Measurements from ENCODE around the gene LY6G6C.

LY6G6C gene

GRCh38 chr6:31687321-31687720, 34.2 kb downstream of the LY6G6C start:
- Histone ChIP-seq H2AFZ (ENCODE audit: low read depth, low read length) (no peak overlapping the region), H3K18ac (ENCODE audit: low read depth in 1 of 2, low read length in 2 of 2) (no peak overlapping the region), H4K8ac (ENCODE audit: low read length) (no peak overlapping the region), H2BK12ac (ENCODE audit: low read length in 2 of 2) (no peak overlapping the region), H4K91ac (ENCODE audit: low read length) (no peak overlapping the region), H3K27ac (ENCODE audit: low read length, poor library complexity, severe bottlenecking) (no peak overlapping the region), H2BK5ac (ENCODE audit: low read depth, low read length, poor library complexity, severe bottlenecking) (no peak overlapping the region), H3K79me1 (replicated peaks; ENCODE audit: low read length, poor library complexity, severe bottlenecking) (peaks cover 3% of the 10 kb centered on the region), H2BK15ac (ENCODE audit: low read depth, poor library complexity, severe bottlenecking) (no peak overlapping the region), H3K4me3 (ENCODE audit: insufficient read depth in 1 of 2, low read depth in 1 of 2, low read length in 2 of 2) (no peak overlapping the region), H3K27me3 (ENCODE audit: control insufficient read depth in 1 of 2, insufficient read depth in 1 of 2, low read length in 2 of 2) (no peaks in the 10 kb centered on the region), H3K36me3 (ENCODE audit: control insufficient read depth in 1 of 2, insufficient read depth in 2 of 2, low read depth in 1 of 2, low read length in 2 of 2) (peaks cover 71 to 75% of the 10 kb centered on the region in 2 experiments), H3K23ac (ENCODE audit: low read length in 2 of 2) (no peak overlapping the region), H3K4me2 (ENCODE audit: low read length, poor library complexity, severe bottlenecking) (no peak overlapping the region), H3K14ac (ENCODE audit: low read length in 2 of 2) (no peak overlapping the region), H3K4ac (ENCODE audit: low read depth in 1 of 2, low read length in 2 of 2) (no peak overlapping the region), H2BK120ac (ENCODE audit: low read depth, low read length) (no peak overlapping the region), H3K9me3 (ENCODE audit: control insufficient read depth, low read length) (no peaks in the 10 kb centered on the region), H3K9ac (ENCODE audit: low read length) (no peak overlapping the region), H2AK5ac (ENCODE audit: low read length, severe bottlenecking) (no peak overlapping the region), H3K4me1 (ENCODE audit: control insufficient read depth, insufficient read depth, low read depth, low read length) (peaks cover 2% of the 10 kb centered on the region)
- 96% methylated on average over 8 of the region's 8 CpGs for WGBS
- DNase-seq: no peak

DNA sequence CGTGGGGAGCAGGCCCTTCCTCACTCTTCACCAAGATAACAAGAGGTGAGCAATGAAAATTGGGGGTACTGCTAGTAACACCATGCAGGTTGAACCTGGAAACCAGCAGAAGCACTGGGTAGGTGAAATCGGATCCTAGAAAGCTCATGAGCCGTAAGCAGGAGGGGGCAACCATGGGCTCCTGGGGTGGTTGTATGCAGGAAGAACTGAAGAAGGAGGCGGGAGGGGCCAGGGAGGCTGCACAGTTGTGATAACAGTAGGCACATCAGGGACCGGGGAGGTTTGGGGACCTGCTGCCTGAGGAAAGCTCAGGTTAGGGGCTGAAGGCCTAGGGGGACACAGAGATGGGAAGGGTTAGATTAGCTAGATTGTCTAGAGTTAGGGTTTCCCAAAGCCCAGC, 35.1 kb downstream of the LY6G6C start:
- H3K36me3 ChIP-seq (ENCODE audit: control insufficient read depth in 1 of 2, insufficient read depth in 2 of 2, low read depth in 1 of 2, low read length in 2 of 2): peaks cover 66 to 68% of the 10 kb centered on the region in 2 experiments
- H3K4me2 ChIP-seq (ENCODE audit: low read length, poor library complexity, severe bottlenecking): no peak overlapping the region
- H3K79me1 ChIP-seq (replicated peaks; ENCODE audit: low read length, poor library complexity, severe bottlenecking): peaks cover 3% of the 10 kb centered on the region
- H3K4ac ChIP-seq (ENCODE audit: low read depth in 1 of 2, low read length in 2 of 2): no peak overlapping the region
- no peak overlapping the region for H2BK12ac ChIP-seq (ENCODE audit: low read length in 2 of 2)
- H3K9me3 ChIP-seq (ENCODE audit: control insufficient read depth, low read length): no peaks in the 10 kb centered on the region
- no peak overlapping the region for H2AK5ac ChIP-seq (ENCODE audit: low read length, severe bottlenecking)
- H2BK120ac ChIP-seq (ENCODE audit: low read depth, low read length): no peak overlapping the region
- no peak overlapping the region for H3K23ac ChIP-seq (ENCODE audit: low read length in 2 of 2)
- H4K91ac ChIP-seq (ENCODE audit: low read length): no peak overlapping the region
- no peak overlapping the region for H3K18ac ChIP-seq (ENCODE audit: low read depth in 1 of 2, low read length in 2 of 2)
- H2BK15ac ChIP-seq (ENCODE audit: low read depth, poor library complexity, severe bottlenecking): no peak overlapping the region
- H2BK5ac ChIP-seq (ENCODE audit: low read depth, low read length, poor library complexity, severe bottlenecking): no peak overlapping the region
- H3K9ac ChIP-seq (ENCODE audit: low read length): no peak overlapping the region
- H3K4me1 ChIP-seq (ENCODE audit: control insufficient read depth, insufficient read depth, low read depth, low read length): peaks cover 7% of the 10 kb centered on the region
- 90% methylated on average over 5 of the region's 5 CpGs for WGBS
- H3K14ac ChIP-seq (ENCODE audit: low read length in 2 of 2): no peak overlapping the region
- H3K4me3 ChIP-seq (ENCODE audit: insufficient read depth in 1 of 2, low read depth in 1 of 2, low read length in 2 of 2): no peak overlapping the region
- DNase-seq: no peak
- no peak overlapping the region for H3K27ac ChIP-seq (ENCODE audit: low read length, poor library complexity, severe bottlenecking)
- H2AFZ ChIP-seq (ENCODE audit: low read depth, low read length): no peak overlapping the region
- H4K8ac ChIP-seq (ENCODE audit: low read length): no peak overlapping the region
- H3K27me3 ChIP-seq (ENCODE audit: control insufficient read depth in 1 of 2, insufficient read depth in 1 of 2, low read length in 2 of 2): no peaks in the 10 kb centered on the region

- Histone ChIP-seq H2BK120ac (ENCODE audit: low read depth, low read length) (no peak overlapping the region), H3K36me3 (ENCODE audit: control insufficient read depth in 1 of 2, insufficient read depth in 2 of 2, low read depth in 1 of 2, low read length in 2 of 2) (peaks cover 39 to 40% of the 10 kb centered on the region in 2 experiments), H4K8ac (ENCODE audit: low read length) (no peak overlapping the region), H3K79me1 (replicated peaks; ENCODE audit: low read length, poor library complexity, severe bottlenecking) (no peaks in the 10 kb centered on the region), H3K4me3 (ENCODE audit: insufficient read depth in 1 of 2, low read depth in 1 of 2, low read length in 2 of 2) (no peak overlapping the region), H2BK15ac (ENCODE audit: low read depth, poor library complexity, severe bottlenecking) (no peak overlapping the region), H3K14ac (ENCODE audit: low read length in 2 of 2) (no peak overlapping the region), H3K18ac (ENCODE audit: low read depth in 1 of 2, low read length in 2 of 2) (no peak overlapping the region), H3K23ac (ENCODE audit: low read length in 2 of 2) (no peak overlapping the region), H2AFZ (ENCODE audit: low read depth, low read length) (no peak overlapping the region), H3K9ac (ENCODE audit: low read length) (no peak overlapping the region), H3K4me2 (ENCODE audit: low read length, poor library complexity, severe bottlenecking) (no peak overlapping the region), H2BK5ac (ENCODE audit: low read depth, low read length, poor library complexity, severe bottlenecking) (no peak overlapping the region), H3K27ac (ENCODE audit: low read length, poor library complexity, severe bottlenecking) (no peak overlapping the region), H4K91ac (ENCODE audit: low read length) (no peak overlapping the region), H3K9me3 (ENCODE audit: control insufficient read depth, low read length) (no peaks in the 10 kb centered on the region), H2BK12ac (ENCODE audit: low read length in 2 of 2) (no peak overlapping the region), H3K4ac (ENCODE audit: low read depth in 1 of 2, low read length in 2 of 2) (no peak overlapping the region), H3K4me1 (ENCODE audit: control insufficient read depth, insufficient read depth, low read depth, low read length) (peaks cover 12% of the 10 kb centered on the region), H2AK5ac (ENCODE audit: low read length, severe bottlenecking) (no peak overlapping the region), H3K27me3 (ENCODE audit: control insufficient read depth in 1 of 2, insufficient read depth in 1 of 2, low read length in 2 of 2) (no peaks in the 10 kb centered on the region)
- WGBS: 89% methylated on average over 13 of the region's 13 CpGs
- DNase-seq: no peak
These were observed 38.0 kb downstream of the LY6G6C start for GRCh38 chr6:31683591-31683990.

GRCh38 chr6:31681135-31681671, 40.3 kb downstream of the LY6G6C start:
- no peaks in the 10 kb centered on the region for H3K79me1 ChIP-seq (replicated peaks; ENCODE audit: low read length, poor library complexity, severe bottlenecking)
- H3K4ac ChIP-seq (ENCODE audit: low read depth in 1 of 2, low read length in 2 of 2): peak overlapping the region in 1 of 2 experiments; percentile 6
- 3% methylated on average over 38 of the region's 40 CpGs for WGBS
- peak overlapping the region; percentile 78 for H4K8ac ChIP-seq (ENCODE audit: low read length)
- peak; percentile 58 for DNase-seq
- H2BK15ac ChIP-seq (ENCODE audit: low read depth, poor library complexity, severe bottlenecking): peak overlapping the region; percentile 55
- H2BK120ac ChIP-seq (ENCODE audit: low read depth, low read length): peak overlapping the region; percentile 12
- H3K14ac ChIP-seq (ENCODE audit: low read length in 2 of 2): peak overlapping the region in 1 of 2 experiments; percentile 6
- H3K4me1 ChIP-seq (ENCODE audit: control insufficient read depth, insufficient read depth, low read depth, low read length): peaks cover 12% of the 10 kb centered on the region
- H2BK5ac ChIP-seq (ENCODE audit: low read depth, low read length, poor library complexity, severe bottlenecking): no peak overlapping the region
- peak overlapping the region; percentile 66 for H2AFZ ChIP-seq (ENCODE audit: low read depth, low read length)
- peak overlapping the region; percentile 71 for H3K4me2 ChIP-seq (ENCODE audit: low read length, poor library complexity, severe bottlenecking)
- peak overlapping the region; percentile 81 for H3K9ac ChIP-seq (ENCODE audit: low read length)
- H3K18ac ChIP-seq (ENCODE audit: low read depth in 1 of 2, low read length in 2 of 2): peak overlapping the region; percentile 50 to 70
- peak overlapping the region in 1 of 2 experiments; percentile 38 for H2BK12ac ChIP-seq (ENCODE audit: low read length in 2 of 2)
- no peak overlapping the region for H4K91ac ChIP-seq (ENCODE audit: low read length)
- H3K36me3 ChIP-seq (ENCODE audit: control insufficient read depth in 1 of 2, insufficient read depth in 2 of 2, low read depth in 1 of 2, low read length in 2 of 2): peaks cover 15 to 18% of the 10 kb centered on the region in 2 experiments
- H3K4me3 ChIP-seq (ENCODE audit: insufficient read depth in 1 of 2, low read depth in 1 of 2, low read length in 2 of 2): peak overlapping the region; percentile 48 to 75
- no peaks in the 10 kb centered on the region for H3K9me3 ChIP-seq (ENCODE audit: control insufficient read depth, low read length)
- peak overlapping the region; percentile 53 for H3K27ac ChIP-seq (ENCODE audit: low read length, poor library complexity, severe bottlenecking)
- no peak overlapping the region for H2AK5ac ChIP-seq (ENCODE audit: low read length, severe bottlenecking)
- no peaks in the 10 kb centered on the region for H3K27me3 ChIP-seq (ENCODE audit: control insufficient read depth in 1 of 2, insufficient read depth in 1 of 2, low read length in 2 of 2)
- no peak overlapping the region for H3K23ac ChIP-seq (ENCODE audit: low read length in 2 of 2)
